GM10266 (cell line): ENCODE data around the gene RAB36.

Source experiments
- DNase-seq: peaks from one replicate; pipeline ENCODE4 v3.0.0; 2012; ENCODE audit errors: extremely low spot score
- TF ChIP-seq, protein P1 (sequence below): IDR thresholded peaks from 2 replicates; pipeline ENCODE4 v1.5.1; 2012; ENCODE audit warnings: mild to moderate bottlenecking, low read depth; ENCODE audit not compliant: control insufficient read depth, insufficient read depth; ENCODE audit errors: missing control alignments

Gene RAB36

DNA sequence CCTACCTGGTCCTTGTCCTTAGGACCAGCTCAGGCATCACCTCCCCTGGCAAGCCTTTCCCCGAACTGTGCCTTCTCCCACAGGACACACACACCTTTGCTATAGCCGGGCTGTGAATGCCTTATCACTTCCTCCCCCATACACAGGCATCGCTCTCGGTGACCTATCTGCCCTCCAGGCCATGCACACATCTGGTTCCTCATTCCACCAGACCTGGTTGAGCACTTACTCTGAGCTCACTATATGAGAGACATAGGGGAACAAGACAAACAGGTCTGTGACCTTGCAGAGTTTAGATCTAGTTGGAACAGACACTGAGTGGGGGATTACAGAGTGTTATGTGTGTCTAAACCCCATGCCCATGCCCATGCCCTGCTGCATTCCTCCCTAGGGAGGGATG lies 31.9 kb downstream of the RAB36 start:
- no peak for DNase-seq
- TF ChIP-seq, protein P1, sequence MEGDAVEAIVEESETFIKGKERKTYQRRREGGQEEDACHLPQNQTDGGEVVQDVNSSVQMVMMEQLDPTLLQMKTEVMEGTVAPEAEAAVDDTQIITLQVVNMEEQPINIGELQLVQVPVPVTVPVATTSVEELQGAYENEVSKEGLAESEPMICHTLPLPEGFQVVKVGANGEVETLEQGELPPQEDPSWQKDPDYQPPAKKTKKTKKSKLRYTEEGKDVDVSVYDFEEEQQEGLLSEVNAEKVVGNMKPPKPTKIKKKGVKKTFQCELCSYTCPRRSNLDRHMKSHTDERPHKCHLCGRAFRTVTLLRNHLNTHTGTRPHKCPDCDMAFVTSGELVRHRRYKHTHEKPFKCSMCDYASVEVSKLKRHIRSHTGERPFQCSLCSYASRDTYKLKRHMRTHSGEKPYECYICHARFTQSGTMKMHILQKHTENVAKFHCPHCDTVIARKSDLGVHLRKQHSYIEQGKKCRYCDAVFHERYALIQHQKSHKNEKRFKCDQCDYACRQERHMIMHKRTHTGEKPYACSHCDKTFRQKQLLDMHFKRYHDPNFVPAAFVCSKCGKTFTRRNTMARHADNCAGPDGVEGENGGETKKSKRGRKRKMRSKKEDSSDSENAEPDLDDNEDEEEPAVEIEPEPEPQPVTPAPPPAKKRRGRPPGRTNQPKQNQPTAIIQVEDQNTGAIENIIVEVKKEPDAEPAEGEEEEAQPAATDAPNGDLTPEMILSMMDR, result no peak

DNA sequence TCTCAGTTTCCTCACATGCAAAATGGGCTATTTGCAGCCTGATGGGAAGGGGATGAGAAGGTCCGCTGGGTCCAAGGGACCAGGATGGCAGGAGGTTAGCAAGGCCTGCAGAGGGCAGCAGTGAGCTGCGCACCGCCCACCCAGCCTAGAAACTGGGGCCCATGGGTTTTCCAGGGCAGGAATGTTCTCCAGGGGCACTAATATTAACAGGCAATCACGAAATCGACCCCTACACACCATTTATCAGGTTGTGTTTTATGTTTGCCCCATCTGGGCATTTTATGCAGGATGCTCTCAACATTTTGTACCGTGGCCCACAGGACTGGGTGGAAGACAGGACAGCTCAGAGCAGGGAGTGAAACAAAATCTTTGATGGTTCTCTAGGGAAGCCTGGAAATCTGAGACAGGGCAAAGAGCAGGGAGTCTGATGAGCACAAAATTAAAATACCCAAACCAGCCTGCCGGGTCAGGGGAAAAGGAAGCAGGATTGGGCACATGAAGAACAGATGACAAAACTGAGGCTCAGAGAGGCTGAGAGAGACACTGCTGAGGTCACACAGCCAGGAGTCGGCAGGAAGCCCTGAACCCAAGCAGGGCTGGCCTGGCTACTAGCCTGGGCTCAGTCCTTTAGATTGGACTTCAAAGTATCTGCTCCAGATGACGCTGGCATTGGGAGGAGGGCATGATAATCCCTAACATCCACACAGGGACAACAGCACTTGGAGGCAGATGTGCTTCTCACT lies 33.4 kb downstream of the RAB36 start:
- TF ChIP-seq, protein P1, result peak; percentile 92
- peak; percentile 84 for DNase-seq

DNA sequence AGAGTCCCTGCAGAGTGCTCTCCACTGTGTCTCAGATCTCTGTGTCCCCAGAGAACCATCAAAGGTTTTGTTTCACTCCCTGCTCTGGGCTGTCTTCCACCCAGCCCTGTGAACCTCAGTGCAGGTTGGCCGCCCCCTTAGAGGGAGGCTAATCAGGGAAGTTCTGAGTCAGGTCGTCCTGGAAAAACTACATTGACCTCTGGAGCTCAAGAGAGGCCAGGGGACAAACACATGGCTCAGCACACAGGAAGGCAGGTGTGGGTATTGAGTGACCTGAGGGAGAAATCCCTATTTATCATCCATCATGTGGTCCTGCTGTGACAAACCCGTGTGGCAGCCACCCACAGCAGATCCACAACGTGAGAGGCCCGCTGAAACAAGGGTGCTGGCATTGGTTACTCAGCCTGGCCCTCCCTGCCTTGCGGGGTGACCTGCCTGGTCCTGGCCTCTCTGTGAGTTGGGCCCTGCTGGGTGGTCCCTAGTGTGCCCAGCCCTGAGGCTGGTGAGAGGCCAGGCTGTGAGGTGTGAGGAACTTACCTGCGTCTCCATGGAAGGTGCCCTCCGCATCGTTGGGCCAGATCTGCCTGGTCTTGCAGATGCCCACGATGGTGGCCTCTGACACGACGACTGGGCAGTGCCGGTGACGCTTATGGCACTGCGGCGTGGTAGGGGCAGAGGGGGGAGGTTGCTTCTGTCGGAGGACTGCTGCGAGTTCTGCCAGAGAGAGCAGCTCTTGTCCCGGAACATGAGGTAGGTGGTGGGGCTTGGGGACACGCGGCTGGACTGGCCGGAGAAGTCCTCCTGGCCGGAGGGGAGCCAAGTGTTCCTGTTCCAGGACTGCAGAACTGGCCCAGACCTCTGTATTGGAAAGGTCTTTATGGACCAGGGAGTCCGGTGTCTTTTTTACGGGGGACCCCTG lies 34.4 kb downstream of the RAB36 start:
- DNase-seq, result no peak
- TF ChIP-seq, protein P1, result no peak

DNA sequence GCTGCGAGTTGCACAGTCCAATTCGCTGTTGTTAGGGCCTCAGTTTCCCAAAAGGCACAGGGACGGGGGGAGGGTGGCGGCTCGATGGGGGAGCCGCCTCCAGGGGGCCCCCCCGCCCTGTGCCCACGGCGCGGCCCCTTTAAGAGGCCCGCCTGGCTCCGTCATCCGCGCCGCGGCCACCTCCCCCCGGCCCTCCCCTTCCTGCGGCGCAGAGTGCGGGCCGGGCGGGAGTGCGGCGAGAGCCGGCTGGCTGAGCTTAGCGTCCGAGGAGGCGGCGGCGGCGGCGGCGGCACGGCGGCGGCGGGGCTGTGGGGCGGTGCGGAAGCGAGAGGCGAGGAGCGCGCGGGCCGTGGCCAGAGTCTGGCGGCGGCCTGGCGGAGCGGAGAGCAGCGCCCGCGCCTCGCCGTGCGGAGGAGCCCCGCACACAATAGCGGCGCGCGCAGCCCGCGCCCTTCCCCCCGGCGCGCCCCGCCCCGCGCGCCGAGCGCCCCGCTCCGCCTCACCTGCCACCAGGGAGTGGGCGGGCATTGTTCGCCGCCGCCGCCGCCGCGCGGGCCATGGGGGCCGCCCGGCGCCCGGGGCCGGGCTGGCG lies 35.1 kb downstream of the RAB36 start, which contains the start of gene BCR:
Gene BCR, plus strand, starts transcription at position 209 of the 592 bp plus-strand sequence. CDS start 452 bp downstream, outside the sequence.
- peak; percentile 89 for DNase-seq
- TF ChIP-seq, protein P1, result no peak

DNA sequence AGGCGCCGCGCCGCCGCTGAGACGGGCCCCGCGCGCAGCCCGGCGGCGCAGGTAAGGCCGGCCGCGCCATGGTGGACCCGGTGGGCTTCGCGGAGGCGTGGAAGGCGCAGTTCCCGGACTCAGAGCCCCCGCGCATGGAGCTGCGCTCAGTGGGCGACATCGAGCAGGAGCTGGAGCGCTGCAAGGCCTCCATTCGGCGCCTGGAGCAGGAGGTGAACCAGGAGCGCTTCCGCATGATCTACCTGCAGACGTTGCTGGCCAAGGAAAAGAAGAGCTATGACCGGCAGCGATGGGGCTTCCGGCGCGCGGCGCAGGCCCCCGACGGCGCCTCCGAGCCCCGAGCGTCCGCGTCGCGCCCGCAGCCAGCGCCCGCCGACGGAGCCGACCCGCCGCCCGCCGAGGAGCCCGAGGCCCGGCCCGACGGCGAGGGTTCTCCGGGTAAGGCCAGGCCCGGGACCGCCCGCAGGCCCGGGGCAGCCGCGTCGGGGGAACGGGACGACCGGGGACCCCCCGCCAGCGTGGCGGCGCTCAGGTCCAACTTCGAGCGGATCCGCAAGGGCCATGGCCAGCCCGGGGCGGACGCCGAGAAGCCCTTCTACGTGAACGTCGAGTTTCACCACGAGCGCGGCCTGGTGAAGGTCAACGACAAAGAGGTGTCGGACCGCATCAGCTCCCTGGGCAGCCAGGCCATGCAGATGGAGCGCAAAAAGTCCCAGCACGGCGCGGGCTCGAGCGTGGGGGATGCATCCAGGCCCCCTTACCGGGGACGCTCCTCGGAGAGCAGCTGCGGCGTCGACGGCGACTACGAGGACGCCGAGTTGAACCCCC lies 35.8 kb downstream of the RAB36 start:
- DNase-seq, result peak; percentile 71
- TF ChIP-seq, protein P1, result no peak

DNA sequence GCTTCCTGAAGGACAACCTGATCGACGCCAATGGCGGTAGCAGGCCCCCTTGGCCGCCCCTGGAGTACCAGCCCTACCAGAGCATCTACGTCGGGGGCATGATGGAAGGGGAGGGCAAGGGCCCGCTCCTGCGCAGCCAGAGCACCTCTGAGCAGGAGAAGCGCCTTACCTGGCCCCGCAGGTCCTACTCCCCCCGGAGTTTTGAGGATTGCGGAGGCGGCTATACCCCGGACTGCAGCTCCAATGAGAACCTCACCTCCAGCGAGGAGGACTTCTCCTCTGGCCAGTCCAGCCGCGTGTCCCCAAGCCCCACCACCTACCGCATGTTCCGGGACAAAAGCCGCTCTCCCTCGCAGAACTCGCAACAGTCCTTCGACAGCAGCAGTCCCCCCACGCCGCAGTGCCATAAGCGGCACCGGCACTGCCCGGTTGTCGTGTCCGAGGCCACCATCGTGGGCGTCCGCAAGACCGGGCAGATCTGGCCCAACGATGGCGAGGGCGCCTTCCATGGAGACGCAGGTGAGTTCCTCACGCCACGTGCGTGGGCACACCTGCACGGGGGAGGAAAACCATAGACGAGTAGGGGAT lies 36.5 kb downstream of the RAB36 start:
- DNase-seq, result no peak
- TF ChIP-seq, protein P1, result no peak
